Fibroblast of mammary gland (primary cell): ENCODE data around the gene CDKAL1.
"Not testable (repeated sequence)": the region's sequence is repeated elsewhere in the genome, so short reads cannot be mapped to it uniquely, and the experiment has no call there.

Source experiments
- DNase-seq: peaks from one replicate; pipeline ENCODE4 v3.0.0-alpha.2; 2010; ENCODE audit warnings: low read depth
- H3K4me3 ChIP-seq: 2 replicates; pipeline ENCODE4 v1.5.1; 2011; ENCODE audit warnings: low read depth, mild to moderate bottlenecking, low read length, moderate library complexity; ENCODE audit not compliant: control insufficient read depth
- TF ChIP-seq, protein P1 (sequence below): conservative IDR thresholded peaks from 2 replicates; pipeline ENCODE4 v1.5.1; 2011; ENCODE audit warnings: low read depth, low read length, inconsistent platforms; ENCODE audit not compliant: control insufficient read depth, insufficient read depth

Gene CDKAL1

DNA sequence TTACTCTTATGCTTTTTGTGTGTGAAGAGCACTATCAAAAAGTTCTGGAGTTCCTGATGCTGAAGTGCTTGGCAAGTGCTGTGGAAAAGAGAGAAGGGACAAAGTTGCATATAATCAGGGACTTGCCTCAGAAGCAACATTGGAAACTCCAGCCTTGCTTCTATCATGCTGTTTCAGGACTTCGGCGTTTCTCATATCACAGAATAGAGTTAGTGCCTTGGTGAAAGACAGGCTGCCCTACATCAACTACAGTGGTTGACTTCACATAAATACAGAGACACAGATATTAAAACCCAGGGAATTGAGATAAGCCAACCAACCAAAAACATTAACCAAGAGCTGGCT, 36.2 kb upstream of the CDKAL1 start:
- TF ChIP-seq, protein P1, sequence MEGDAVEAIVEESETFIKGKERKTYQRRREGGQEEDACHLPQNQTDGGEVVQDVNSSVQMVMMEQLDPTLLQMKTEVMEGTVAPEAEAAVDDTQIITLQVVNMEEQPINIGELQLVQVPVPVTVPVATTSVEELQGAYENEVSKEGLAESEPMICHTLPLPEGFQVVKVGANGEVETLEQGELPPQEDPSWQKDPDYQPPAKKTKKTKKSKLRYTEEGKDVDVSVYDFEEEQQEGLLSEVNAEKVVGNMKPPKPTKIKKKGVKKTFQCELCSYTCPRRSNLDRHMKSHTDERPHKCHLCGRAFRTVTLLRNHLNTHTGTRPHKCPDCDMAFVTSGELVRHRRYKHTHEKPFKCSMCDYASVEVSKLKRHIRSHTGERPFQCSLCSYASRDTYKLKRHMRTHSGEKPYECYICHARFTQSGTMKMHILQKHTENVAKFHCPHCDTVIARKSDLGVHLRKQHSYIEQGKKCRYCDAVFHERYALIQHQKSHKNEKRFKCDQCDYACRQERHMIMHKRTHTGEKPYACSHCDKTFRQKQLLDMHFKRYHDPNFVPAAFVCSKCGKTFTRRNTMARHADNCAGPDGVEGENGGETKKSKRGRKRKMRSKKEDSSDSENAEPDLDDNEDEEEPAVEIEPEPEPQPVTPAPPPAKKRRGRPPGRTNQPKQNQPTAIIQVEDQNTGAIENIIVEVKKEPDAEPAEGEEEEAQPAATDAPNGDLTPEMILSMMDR: no peak
- no peak for DNase-seq
- H3K4me3 ChIP-seq: no peak overlapping the region

DNA sequence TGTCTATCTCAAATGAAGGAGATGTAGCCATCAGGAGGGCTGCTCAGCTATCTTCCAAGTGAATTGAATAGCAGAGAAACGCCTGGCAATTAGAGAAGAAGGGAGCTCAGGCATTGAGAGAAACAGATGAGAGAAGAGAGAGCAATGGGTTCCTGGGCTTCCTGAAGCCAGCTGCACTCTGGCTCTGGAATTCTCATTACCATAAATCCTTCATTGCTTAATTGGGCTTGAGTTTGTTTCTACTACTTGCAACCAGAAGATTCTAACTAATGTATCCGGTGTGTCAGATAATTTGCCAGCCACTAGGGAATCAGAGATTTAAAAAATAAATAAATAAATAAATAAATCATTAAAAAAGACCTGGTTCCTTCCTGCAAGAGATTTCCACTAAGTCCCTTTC, 25.0 kb upstream of the CDKAL1 start:
- no peak for DNase-seq
- TF ChIP-seq, protein P1: no peak
- H3K4me3 ChIP-seq: no peak overlapping the region

- TF ChIP-seq, protein P1: no peak
- DNase-seq: no peak
- H3K4me3 ChIP-seq: no peak overlapping the region
Observed at GRCh38 chr6:20511852-20512251, 22.4 kb upstream of the CDKAL1 start.

GRCh38 chr6:20525208-20525607, 9.0 kb upstream of the CDKAL1 start:
- H3K4me3 ChIP-seq: not testable (repeated sequence)

DNA sequence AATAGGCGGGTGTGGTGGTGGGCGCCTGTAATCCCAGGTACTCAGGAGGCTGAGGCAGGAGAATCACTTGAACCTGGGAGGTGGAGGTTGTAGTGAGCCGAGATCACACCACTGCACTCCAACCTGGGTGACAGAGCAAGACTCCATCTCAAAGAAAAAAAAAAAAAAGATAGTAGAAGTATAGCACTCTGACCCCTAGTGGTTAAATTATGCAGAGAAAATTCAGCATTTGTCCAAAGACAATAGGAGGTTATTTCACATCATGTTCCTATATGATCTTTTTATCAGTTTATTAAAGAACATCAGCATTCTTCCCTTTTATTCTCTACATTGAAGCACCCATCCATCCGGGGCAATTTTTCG, 5.2 kb upstream of the CDKAL1 start:
- not testable (repeated sequence) for H3K4me3 ChIP-seq
- peak; percentile 53 for DNase-seq
- TF ChIP-seq, protein P1: peak; percentile 48

More at GRCh38 chr6:20525208-20525607, 9.0 kb upstream of the CDKAL1 start:
- DNase-seq: not testable (repeated sequence)

DNA sequence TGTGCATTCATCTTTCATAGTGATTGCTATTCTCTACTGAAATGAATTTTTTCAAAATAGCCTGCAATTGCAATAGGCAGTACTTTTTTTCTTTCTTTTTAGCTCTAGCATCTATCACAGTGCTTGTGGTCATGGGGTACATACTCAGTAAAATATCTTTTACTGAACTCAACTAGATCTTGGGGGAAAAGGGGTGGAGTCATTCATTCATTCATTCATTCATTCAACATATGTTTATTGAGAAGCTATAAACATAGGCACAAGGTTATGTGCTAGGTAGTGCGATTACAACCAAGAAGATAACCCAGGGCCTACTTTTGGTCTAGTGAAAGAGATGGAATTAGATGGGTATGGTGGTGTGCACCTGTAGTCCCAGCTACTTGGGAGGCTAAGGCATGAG, 1.4 kb upstream of the CDKAL1 start:
- no peak overlapping the region for H3K4me3 ChIP-seq
- TF ChIP-seq, protein P1: no peak
- no peak for DNase-seq

GRCh38 chr6:20533746-20534294, 437 bp upstream of the CDKAL1 start:
- H3K4me3 ChIP-seq: peak overlapping the region; percentile 80
- TF ChIP-seq, protein P1: no peak
- no peak for DNase-seq
